K562 (cell line): Measurements from ENCODE around the gene PLEKHA8. TPM values are rescaled to one million over a fixed set of nuclear protein-coding genes. Genes with fewer than 3 reads are reported as not detected.
A peak's percentile ranks its signal among the peaks of the same experiment; 100 is the strongest.

ENCODE experiments used
- ATAC-seq: fragments of 200-7000 bp; cut with Tn5 transposase; 3 replicates; pipeline ENCODE4 v1.9.1; 2020; ENCODE audit warnings: moderate library complexity
- BruUV-seq: library from RNA; stranded (reverse); fragments of 400-500 nt; replicated peaks from 2 replicates; lab custom pipeline; 2021; lab: Mats Ljungman, UMichigan
- CTCF ChIA-PET: fragments of 300-600 bp; formaldehyde crosslinking; extraction: SDS; loops from one replicate; lab custom pipeline; 2021; ENCODE audit warnings: low intra/inter-chr PET ratio; lab: Yijun Ruan, JAX
- POLR2A ChIA-PET: fragments of 300-600, 350-650 bp; sonication (Branson Sonifier 250); formaldehyde crosslinking; extraction: SDS; loops from one replicate; lab custom pipeline; 2021; ENCODE audit warnings: antibody characterized with exemption, inconsistent platforms; lab: Yijun Ruan, JAX
- DNase-seq, 4 experiments: peaks; one replicate each; pipeline versions ENCODE4 v3.0.0 to v3.0.0-alpha.2; 2011 to 2018; ENCODE audit warnings: low spot score in 3 of 4, mixed read lengths in 3 of 4; ENCODE audit errors: extremely low read depth in 1 of 4
- FAIRE-seq: peaks from 2 replicates; lab custom pipeline; 2011; peaks lifted over from hg19 to GRCh38; lab: Jason Lieb, UNC
- H2AFZ ChIP-seq: 2 replicates; pipeline ENCODE4 v1.6.0; 2011; ENCODE audit warnings: low read depth, low read length, control low read depth, inconsistent platforms
- H3K27ac ChIP-seq: fragments of 200-600 bp; 3 replicates; pipeline ENCODE4 v1.8.0; 2011; ENCODE audit warnings: low read depth, mild to moderate bottlenecking, control low read depth, inconsistent platforms, low read length, moderate library complexity, mixed read lengths; ENCODE audit errors: extremely low read depth
- H3K27me3 ChIP-seq, 2 experiments: fragments of 300-600 bp in 1 of 2; 2 replicates in 1 of 2; 3 replicates in 1 of 2; pipeline versions ENCODE4 v1.6.0 to v1.8.0; 2011; ENCODE audit warnings: inconsistent platforms in 2 of 2, low read length in 2 of 2, mild to moderate bottlenecking in 1 of 2, mixed read lengths in 1 of 2, moderate library complexity in 1 of 2; ENCODE audit not compliant: control insufficient read depth in 2 of 2, insufficient read depth in 2 of 2
- H3K36me3 ChIP-seq: fragments of 300-600 bp; 3 replicates; pipeline ENCODE4 v1.8.0; 2011; ENCODE audit warnings: mild to moderate bottlenecking, low read length, inconsistent platforms; ENCODE audit not compliant: control insufficient read depth, insufficient read depth
- H3K4me1 ChIP-seq, 2 experiments: fragments of 200-600 bp in 1 of 2; replicated peaks in 1 of 2; 2 replicates in 1 of 2; 3 replicates in 1 of 2; pipeline versions ENCODE4 v1.5.1 to v1.8.0; 2011; ENCODE audit warnings: inconsistent platforms in 2 of 2, low read length in 2 of 2, mild to moderate bottlenecking in 1 of 2, mixed read lengths in 1 of 2, moderate library complexity in 1 of 2; ENCODE audit not compliant: control insufficient read depth in 2 of 2, insufficient read depth in 2 of 2
- H3K4me2 ChIP-seq: 2 replicates; pipeline ENCODE4 v1.6.1; 2011; ENCODE audit warnings: low read length, control low read depth, inconsistent platforms, mixed read lengths; ENCODE audit not compliant: insufficient read depth
- H3K4me3 ChIP-seq: fragments of 200-600 bp; sonication (generic), shearing (Covaris generic); 2 replicates; pipeline ENCODE4 v1.5.1; 2016; ENCODE audit warnings: control low read depth, inconsistent platforms
- H3K79me2 ChIP-seq: fragments of 200-600 bp; 3 replicates; pipeline ENCODE4 v1.8.0; 2011; ENCODE audit warnings: low read length, inconsistent platforms; ENCODE audit not compliant: control insufficient read depth, insufficient read depth
- H3K9ac ChIP-seq, 2 experiments: 2 replicates each; pipeline versions ENCODE4 v1.6.0 to v1.6.1; 2011; ENCODE audit warnings: low read depth in 2 of 2, low read length in 2 of 2, control low read depth in 1 of 2, inconsistent platforms in 1 of 2, mild to moderate bottlenecking in 1 of 2, mixed read lengths in 1 of 2; ENCODE audit not compliant: insufficient read depth in 1 of 2
- H3K9me1 ChIP-seq: one replicate; pipeline ENCODE4 v1.6.0; 2011; ENCODE audit warnings: inconsistent platforms, mild to moderate bottlenecking, low read length, moderate library complexity; ENCODE audit not compliant: control insufficient read depth, insufficient read depth
- H3K9me3 ChIP-seq: replicated peaks from 2 replicates; pipeline ENCODE4 v1.5.1; 2011; ENCODE audit warnings: low read depth, low read length, inconsistent platforms; ENCODE audit not compliant: control insufficient read depth, insufficient read depth
- H4K20me1 ChIP-seq: replicated peaks from 2 replicates; pipeline ENCODE4 v1.6.1; 2011; ENCODE audit warnings: low read length, inconsistent platforms, mixed read lengths; ENCODE audit not compliant: control insufficient read depth, insufficient read depth
- PCBP1 ChIP-seq: fragments of 200-400 bp; formaldehyde crosslinking; IDR thresholded peaks from 2 replicates; pipeline ENCODE4 v1.6.1; 2018; ENCODE audit warnings: mild to moderate bottlenecking, low read depth, low read length; ENCODE audit not compliant: poor library complexity, severe bottlenecking
- POLR2AphosphoS2 ChIP-seq: IDR thresholded peaks from 2 replicates; pipeline ENCODE4 v1.6.1; 2012; ENCODE audit warnings: low read length, improper control_type of control experiment
- WGBS: fragments of 100-300 bp; shearing (Covaris generic); methylation state at CpG from one replicate; pipeline ENCODE4 v1.1.6; 2016; ENCODE audit warnings: low coverage, mixed read lengths; ENCODE audit not compliant: insufficient coverage; ENCODE audit errors: missing lambda C conversion rate; 5-methylcytosine and 5-hydroxymethylcytosine counted together
- in situ Hi-C: fragments of 300-500 bp; cut with MboI; formaldehyde crosslinking; loops from 4 replicates; pipeline ENCODE4 v1.15.0; 2018; ENCODE audit warnings: inconsistent platforms, mixed read lengths
- intact Hi-C: fragments of 100-400 bp; cut with micrococcal nuclease; formaldehyde crosslinking; loops from 2 replicates; pipeline ENCODE4 v1.14.2; 2022
- polyA plus RNA-seq, 8 experiments: library from polyadenylated mRNA; depleted of rRNA in 4 of 8; stranded (reverse) in 5 of 8; unstranded in 3 of 8; fragments of >200 nt; fragmentation: Nextera tagmentation in 2 of 8; fragmentation: Illumina TruSeq in 1 of 8; extraction: Ambion mirVana in 2 of 8; extraction: Trizol in 1 of 8; gene quantifications; 2 replicates each; pipeline versions ENCODE4 v1.2.1 to v1.2.3, GENCODE V29; 2011 to 2014; ENCODE audit warnings: inconsistent platforms in 1 of 8, missing spikeins in 1 of 8
- total RNA-seq, 7 experiments: library from RNA; depleted of rRNA in 6 of 7; stranded (reverse); fragments of >200 nt in 6 of 7; fragmentation: Illumina TruSeq in 2 of 7; extraction: Trizol in 2 of 7; gene quantifications; 2 replicates each; pipeline versions ENCODE4 v1.2.1 to v1.2.3, GENCODE V29; 2011 to 2021; ENCODE audit warnings: low replicate concordance in 1 of 7
- TF ChIP-seq, protein P1 (sequence below), 3 experiments: IDR thresholded peaks in 2 of 3; conservative IDR thresholded peaks in 1 of 3; 2 replicates each; pipeline ENCODE4 v1.5.1; 2011 to 2012; ENCODE audit warnings: low read length in 3 of 3, mild to moderate bottlenecking in 3 of 3, control low read depth in 2 of 3, improper control_type of control experiment in 1 of 3, inconsistent platforms in 1 of 3, low read depth in 1 of 3, mixed read lengths in 1 of 3, moderate library complexity in 1 of 3; ENCODE audit not compliant: insufficient read depth in 2 of 3

The PLEKHA8 gene
- total and polyA plus RNA-seq, 9 of the 15 experiments (the other 6 are each of a cell fraction or from before 2014, with no cell fraction given): 3.2 to 16.3 (median 11.8) TPM

DNA sequence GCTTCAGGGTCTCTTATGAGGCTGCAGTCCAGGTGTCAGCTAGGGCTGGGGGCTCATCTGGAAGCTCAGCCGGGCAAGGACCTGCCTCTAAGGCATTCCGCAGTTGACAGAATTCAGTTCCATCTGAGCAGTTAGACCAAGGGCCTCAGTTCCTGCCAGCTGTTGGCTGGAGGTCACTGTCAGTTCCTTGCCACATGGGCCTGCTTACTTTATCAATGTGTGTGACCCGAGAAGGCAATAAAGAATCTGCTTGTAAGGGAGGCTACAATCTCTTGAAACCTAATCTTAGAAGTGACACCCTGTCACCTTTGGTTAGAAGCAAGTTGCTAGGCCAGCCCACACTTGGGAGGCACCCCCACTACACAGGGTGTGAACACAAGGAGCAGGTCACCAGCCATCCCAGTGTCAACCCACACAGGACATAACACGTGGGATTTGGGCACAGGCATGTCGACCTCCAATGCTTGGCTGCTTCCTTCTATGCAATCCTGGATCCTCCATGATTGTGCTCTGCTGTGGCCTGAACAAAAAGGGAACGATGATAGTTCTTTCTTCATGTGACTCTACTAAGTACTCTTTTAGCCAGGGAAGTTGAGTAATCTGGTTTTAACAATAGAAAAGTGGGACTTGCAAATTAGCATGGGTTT is 148.4 kb downstream of the PLEKHA8 start:
- Histone ChIP-seq H2AFZ (no peak overlapping the region), H3K4me2 (no peak overlapping the region)
- no TSS peak for BruUV-seq

More for the DNA sequence above, 148.4 kb downstream of the PLEKHA8 start:
- ChIA-PET CTCF (no interaction called here), POLR2A (interaction anchor here (1.6 kb wide), 1 partner anchor 13 kb away, joined by 7 read pairs; no protein-coding TSS in a partner anchor)
- WGBS: 10% methylated on average over 6 of the region's 6 CpGs
- no peaks in the 10 kb centered on the region for H3K9me3 ChIP-seq
- H4K20me1 ChIP-seq: no peaks in the 10 kb centered on the region
- no peak overlapping the region for H3K27ac ChIP-seq
- H3K9me1 ChIP-seq: no peaks in the 10 kb centered on the region
- intact Hi-C loops: no loop called here
- TF ChIP-seq PCBP1: no peak
- TF ChIP-seq, protein P1, sequence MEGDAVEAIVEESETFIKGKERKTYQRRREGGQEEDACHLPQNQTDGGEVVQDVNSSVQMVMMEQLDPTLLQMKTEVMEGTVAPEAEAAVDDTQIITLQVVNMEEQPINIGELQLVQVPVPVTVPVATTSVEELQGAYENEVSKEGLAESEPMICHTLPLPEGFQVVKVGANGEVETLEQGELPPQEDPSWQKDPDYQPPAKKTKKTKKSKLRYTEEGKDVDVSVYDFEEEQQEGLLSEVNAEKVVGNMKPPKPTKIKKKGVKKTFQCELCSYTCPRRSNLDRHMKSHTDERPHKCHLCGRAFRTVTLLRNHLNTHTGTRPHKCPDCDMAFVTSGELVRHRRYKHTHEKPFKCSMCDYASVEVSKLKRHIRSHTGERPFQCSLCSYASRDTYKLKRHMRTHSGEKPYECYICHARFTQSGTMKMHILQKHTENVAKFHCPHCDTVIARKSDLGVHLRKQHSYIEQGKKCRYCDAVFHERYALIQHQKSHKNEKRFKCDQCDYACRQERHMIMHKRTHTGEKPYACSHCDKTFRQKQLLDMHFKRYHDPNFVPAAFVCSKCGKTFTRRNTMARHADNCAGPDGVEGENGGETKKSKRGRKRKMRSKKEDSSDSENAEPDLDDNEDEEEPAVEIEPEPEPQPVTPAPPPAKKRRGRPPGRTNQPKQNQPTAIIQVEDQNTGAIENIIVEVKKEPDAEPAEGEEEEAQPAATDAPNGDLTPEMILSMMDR (IDR thresholded peaks at IDR 0.05 in 2 of 3, conservative IDR thresholded peaks at IDR 0.05 in 1 of 3; ENCODE audit: insufficient read depth in 2 of 3, low read depth in 1 of 3, low read length in 3 of 3): no peak
- no peak for TF ChIP-seq POLR2AphosphoS2
- H3K4me1 ChIP-seq: peaks cover 0 to 8% of the 10 kb centered on the region in 2 experiments; a peak in 2 of 5 replicates
- ATAC-seq (no peak; the same call in 2 of the 3 replicates), DNase-seq (no peak), FAIRE-seq (no peak)
- H3K27me3 ChIP-seq: peaks cover 0 to 33% of the 10 kb centered on the region in 2 experiments; a peak in 2 of 5 replicates
- no peaks in the 10 kb centered on the region for H3K36me3 ChIP-seq
- H3K4me3 ChIP-seq: no peak overlapping the region
- H3K79me2 ChIP-seq: no peaks in the 10 kb centered on the region
- in situ Hi-C loops: no loop called here
- H3K9ac ChIP-seq: peak overlapping the region in 1 of 2 experiments; percentile 32; a peak in 1 of 4 replicates
